Central memory CD8-positive, alpha-beta T cell (primary cell): ENCODE results near the gene SWI5.

Source experiments
- ATAC-seq: fragments of 150-1000 bp; cut with Tn5 transposase; replicated peaks from 2 replicates; pipeline ENCODE4 v1.10.0; 2022; ENCODE audit warnings: mild to moderate bottlenecking, moderate FRiP score, moderate number of reproducible peaks; ENCODE audit not compliant: poor library complexity, severe bottlenecking; ENCODE audit errors: extremely low read depth
- DNase-seq, 2 donors: peaks; one replicate each; pipeline ENCODE4 v3.0.0; 2021; ENCODE audit warnings: low spot score in 2 of 2
- H3K27ac Mint-ChIP-seq: one replicate; pipeline ENCODE4 v1.8.0; 2022; ENCODE audit warnings: low read depth, mild to moderate bottlenecking, moderate library complexity, mixed read lengths
- H3K27me3 Mint-ChIP-seq: one replicate; pipeline ENCODE4 v1.8.0; 2022; ENCODE audit warnings: mixed read lengths
- H3K36me3 Mint-ChIP-seq: one replicate; pipeline ENCODE4 v1.8.0; 2022; ENCODE audit warnings: mild to moderate bottlenecking, moderate library complexity, mixed read lengths; ENCODE audit not compliant: insufficient read depth
- H3K4me1 Mint-ChIP-seq: one replicate; pipeline ENCODE4 v1.8.0; 2022; ENCODE audit warnings: mixed read lengths
- H3K4me3 Mint-ChIP-seq: one replicate; pipeline ENCODE4 v1.8.0; 2022; ENCODE audit warnings: mild to moderate bottlenecking, moderate library complexity, mixed read lengths
- H3K9me3 Mint-ChIP-seq: one replicate; pipeline ENCODE4 v1.8.0; 2022; ENCODE audit warnings: mixed read lengths

Gene SWI5

GRCh38 chr9:128296340-128297220 lies 20.5 kb downstream of the SWI5 start:
- H3K4me1 Mint-ChIP-seq = no peaks in the 10 kb centered on the region
- no peaks in the 10 kb centered on the region for H3K27me3 Mint-ChIP-seq
- H3K27ac Mint-ChIP-seq = no peak overlapping the region
- H3K4me3 Mint-ChIP-seq = no peak overlapping the region
- DNase-seq (no peak), ATAC-seq (no peak)
- no peaks in the 10 kb centered on the region for H3K36me3 Mint-ChIP-seq
- H3K9me3 Mint-ChIP-seq = no peaks in the 10 kb centered on the region

GRCh38 chr9:128297221-128297773 lies 21.2 kb downstream of the SWI5 start:
- no peaks in the 10 kb centered on the region for H3K27me3 Mint-ChIP-seq
- H3K27ac Mint-ChIP-seq = no peak overlapping the region
- H3K4me1 Mint-ChIP-seq = no peaks in the 10 kb centered on the region
- no peaks in the 10 kb centered on the region for H3K9me3 Mint-ChIP-seq
- no peak for ATAC-seq
- H3K4me3 Mint-ChIP-seq = no peak overlapping the region
- no peak for DNase-seq
- H3K36me3 Mint-ChIP-seq = no peaks in the 10 kb centered on the region

- no peaks in the 10 kb centered on the region for H3K36me3 Mint-ChIP-seq
- no peak for DNase-seq
- no peak for ATAC-seq
- H3K9me3 Mint-ChIP-seq = no peaks in the 10 kb centered on the region
- no peak overlapping the region for H3K27ac Mint-ChIP-seq
- H3K27me3 Mint-ChIP-seq = no peaks in the 10 kb centered on the region
- H3K4me1 Mint-ChIP-seq = no peaks in the 10 kb centered on the region
- H3K4me3 Mint-ChIP-seq = no peak overlapping the region
These were observed 22.7 kb downstream of the SWI5 start for GRCh38 chr9:128298535-128299482.

GRCh38 chr9:128304136-128304970 lies 28.3 kb downstream of the SWI5 start:
- Mint-ChIP-seq H3K36me3 (peaks cover 8% of the 10 kb centered on the region), H3K27me3 (no peaks in the 10 kb centered on the region), H3K4me3 (no peak overlapping the region), H3K4me1 (no peaks in the 10 kb centered on the region), H3K27ac (peak overlapping the region; percentile 67), H3K9me3 (no peaks in the 10 kb centered on the region)
- no peak for DNase-seq
- ATAC-seq = no peak

- H3K4me1 Mint-ChIP-seq = no peaks in the 10 kb centered on the region
- H3K27ac Mint-ChIP-seq = no peak overlapping the region
- H3K9me3 Mint-ChIP-seq = no peaks in the 10 kb centered on the region
- peaks cover 11% of the 10 kb centered on the region for H3K36me3 Mint-ChIP-seq
- ATAC-seq = no peak
- no peaks in the 10 kb centered on the region for H3K27me3 Mint-ChIP-seq
- DNase-seq = no peak
- H3K4me3 Mint-ChIP-seq = no peak overlapping the region
These were observed 28.9 kb downstream of the SWI5 start for GRCh38 chr9:128304971-128305288.

- DNase-seq (no peak), ATAC-seq (no peak)
- H3K9me3 Mint-ChIP-seq = no peaks in the 10 kb centered on the region
- H3K27ac Mint-ChIP-seq = no peak overlapping the region
- H3K4me1 Mint-ChIP-seq = no peaks in the 10 kb centered on the region
- H3K4me3 Mint-ChIP-seq = no peak overlapping the region
- peaks cover 34% of the 10 kb centered on the region for H3K36me3 Mint-ChIP-seq
- no peaks in the 10 kb centered on the region for H3K27me3 Mint-ChIP-seq
These were observed 33.5 kb downstream of the SWI5 start for GRCh38 chr9:128309551-128309950.

- DNase-seq = no peak
These were observed 34.4 kb downstream of the SWI5 start for GRCh38 chr9:128310461-128310860.

GRCh38 chr9:128314697-128315096 lies 38.6 kb downstream of the SWI5 start:
- DNase-seq (no peak), ATAC-seq (no peak)
- H3K4me1 Mint-ChIP-seq = no peaks in the 10 kb centered on the region
- H3K9me3 Mint-ChIP-seq = no peaks in the 10 kb centered on the region
- H3K4me3 Mint-ChIP-seq = no peak overlapping the region
- peaks cover 24% of the 10 kb centered on the region for H3K36me3 Mint-ChIP-seq
- H3K27ac Mint-ChIP-seq = no peak overlapping the region
- no peaks in the 10 kb centered on the region for H3K27me3 Mint-ChIP-seq

More at GRCh38 chr9:128310461-128310860, 34.4 kb downstream of the SWI5 start:
- no peak overlapping the region for H3K27ac Mint-ChIP-seq
- ATAC-seq = no peak
- no peaks in the 10 kb centered on the region for H3K27me3 Mint-ChIP-seq
- H3K36me3 Mint-ChIP-seq = peaks cover 34% of the 10 kb centered on the region
- H3K4me1 Mint-ChIP-seq = no peaks in the 10 kb centered on the region
- H3K9me3 Mint-ChIP-seq = no peaks in the 10 kb centered on the region
- no peak overlapping the region for H3K4me3 Mint-ChIP-seq

- ATAC-seq (no peak), DNase-seq (no peak)
- H3K4me1 Mint-ChIP-seq = no peaks in the 10 kb centered on the region
- no peaks in the 10 kb centered on the region for H3K9me3 Mint-ChIP-seq
- H3K36me3 Mint-ChIP-seq = peaks cover 19% of the 10 kb centered on the region
- no peak overlapping the region for H3K27ac Mint-ChIP-seq
- H3K27me3 Mint-ChIP-seq = no peaks in the 10 kb centered on the region
- no peak overlapping the region for H3K4me3 Mint-ChIP-seq
These were observed 40.3 kb downstream of the SWI5 start for GRCh38 chr9:128316421-128316820.

GRCh38 chr9:128317629-128318028 lies 41.6 kb downstream of the SWI5 start:
- peaks cover 22% of the 10 kb centered on the region for H3K36me3 Mint-ChIP-seq
- H3K27me3 Mint-ChIP-seq = no peaks in the 10 kb centered on the region
- ATAC-seq (no peak), DNase-seq (no peak)
- peaks cover 5% of the 10 kb centered on the region for H3K4me1 Mint-ChIP-seq
- no peaks in the 10 kb centered on the region for H3K9me3 Mint-ChIP-seq
- no peak overlapping the region for H3K4me3 Mint-ChIP-seq
- H3K27ac Mint-ChIP-seq = no peak overlapping the region

- H3K27me3 Mint-ChIP-seq = no peaks in the 10 kb centered on the region
- H3K27ac Mint-ChIP-seq = peak overlapping the region; percentile 93
- no peak for ATAC-seq
- H3K4me3 Mint-ChIP-seq = peak overlapping the region; percentile 90
- no peak for DNase-seq
- H3K36me3 Mint-ChIP-seq = peaks cover 14% of the 10 kb centered on the region
- H3K9me3 Mint-ChIP-seq = no peaks in the 10 kb centered on the region
- peaks cover 20% of the 10 kb centered on the region for H3K4me1 Mint-ChIP-seq
These were observed 45.3 kb downstream of the SWI5 start for GRCh38 chr9:128321343-128321742.

GRCh38 chr9:128321879-128322403 lies 45.9 kb downstream of the SWI5 start:
- Mint-ChIP-seq H3K36me3 (peaks cover 15% of the 10 kb centered on the region), H3K4me1 (peaks cover 20% of the 10 kb centered on the region), H3K9me3 (no peaks in the 10 kb centered on the region), H3K27ac (peak overlapping the region; percentile 93), H3K4me3 (peak overlapping the region; percentile 90), H3K27me3 (no peaks in the 10 kb centered on the region)
- DNase-seq = no peak
- ATAC-seq = no peak
